Stimulated activated CD8-positive, alpha-beta memory T cell treated with anti-CD3 and anti-CD28 coated beads, Interleukin-7, amount 100 ng/mL, for 48 hours (primary cell): ENCODE data around the gene CEP135.
A peak's percentile ranks its signal among the peaks of the same experiment; 100 is the strongest.
"Not testable (repeated sequence)": the region's sequence is repeated elsewhere in the genome, so short reads cannot be mapped to it uniquely, and the experiment has no call there.

Source experiments
- DNase-seq, 2 donors: peaks; one replicate each; pipeline ENCODE4 v3.0.0-alpha.2; 2020; ENCODE audit warnings: low read depth in 1 of 2; ENCODE audit errors: extremely low read depth in 1 of 2

The CEP135 gene

GRCh38 chr4:55938481-55938880 is 10.3 kb upstream of the CEP135 start:
- no peak for DNase-seq

- DNase-seq: no peak
These were observed 9.3 kb upstream of the CEP135 start for GRCh38 chr4:55939421-55939820.

- no peak for DNase-seq
These were observed 6.8 kb upstream of the CEP135 start for GRCh38 chr4:55941881-55942396.

GRCh38 chr4:55947254-55947882 is 1.4 kb upstream of the CEP135 start:
- DNase-seq: no peak

GRCh38 chr4:55947912-55948725 is 626 bp upstream of the CEP135 start:
- DNase-seq: peak in 1 of 2 donors; percentile 13

- no peak for DNase-seq
These were observed 697 bp downstream of the CEP135 start for GRCh38 chr4:55949482-55949802.

GRCh38 chr4:55951191-55951922 is 2.6 kb downstream of the CEP135 start:
- DNase-seq: no peak

- DNase-seq: no peak
These were observed 7.0 kb downstream of the CEP135 start for GRCh38 chr4:55955710-55956109.

- no peak for DNase-seq
These were observed 10.9 kb downstream of the CEP135 start for GRCh38 chr4:55959655-55960054.

- no peak for DNase-seq
These were observed 15.3 kb downstream of the CEP135 start for GRCh38 chr4:55964046-55964445.

- no peak for DNase-seq
These were observed 16.8 kb downstream of the CEP135 start for GRCh38 chr4:55965585-55965984.

- DNase-seq: not testable (repeated sequence)
These were observed 17.6 kb downstream of the CEP135 start for GRCh38 chr4:55966324-55966723.

GRCh38 chr4:55967376-55967775 is 18.6 kb downstream of the CEP135 start:
- no peak for DNase-seq

- DNase-seq: no peak
These were observed 24.9 kb downstream of the CEP135 start for GRCh38 chr4:55973650-55974049.

- DNase-seq: no peak
These were observed 29.1 kb downstream of the CEP135 start for GRCh38 chr4:55977811-55978210.

- DNase-seq: no peak
These were observed 30.8 kb downstream of the CEP135 start for GRCh38 chr4:55979562-55979961.

GRCh38 chr4:55980725-55981124 is 32.0 kb downstream of the CEP135 start:
- no peak for DNase-seq

GRCh38 chr4:55982976-55983375 is 34.2 kb downstream of the CEP135 start:
- no peak for DNase-seq

GRCh38 chr4:55989766-55990165 is 41.0 kb downstream of the CEP135 start:
- DNase-seq: no peak

GRCh38 chr4:55993994-55994663 is 45.4 kb downstream of the CEP135 start:
- DNase-seq: no peak

GRCh38 chr4:55996646-55997045 is 47.9 kb downstream of the CEP135 start:
- no peak for DNase-seq
